Prostate gland (tissue), 2 donors: ENCODE results near the gene QSOX1.

Experiments used
- CTCF ChIP-seq, 4 experiments: fragments of 200-600 bp in 2 of 4; fragments of 450-650 bp in 2 of 4; sonication (generic) in 2 of 4; IDR thresholded peaks; 1 replicate in 3 of 4; 2 replicates in 1 of 4; pipeline ENCODE4 v1.5.1; 2016 to 2019; ENCODE audit warnings: antibody characterized with exemption in 4 of 4, mild to moderate bottlenecking in 2 of 4, moderate library complexity in 2 of 4
- POLR2A ChIP-seq: fragments of 450-650 bp; IDR thresholded peaks from one replicate; pipeline ENCODE4 v1.6.1; 2016; ENCODE audit warnings: antibody characterized with exemption, mild to moderate bottlenecking
- POLR2AphosphoS5 ChIP-seq: sonication (generic); formaldehyde crosslinking; IDR thresholded peaks from one replicate; pipeline ENCODE4 v1.6.1; 2017; ENCODE audit warnings: antibody characterized with exemption

GRCh38 chr1:180250883-180251509 is 96.3 kb downstream of the QSOX1 start:
- no peak for TF ChIP-seq POLR2AphosphoS5
- TF ChIP-seq CTCF (IDR thresholded peaks at IDR 0.05) = no peak
- TF ChIP-seq POLR2A = no peak
